Measurements from ENCODE around the gene NEMP2.

NEMP2 gene

GRCh38 chr2:190554357-190555006, 20.0 kb upstream of the NEMP2 start:
- DNase-seq: no peak

GRCh38 chr2:190553254-190553653, 18.7 kb upstream of the NEMP2 start:
- peak; percentile 24 for DNase-seq

GRCh38 chr2:190551928-190552327, 17.4 kb upstream of the NEMP2 start:
- DNase-seq: no peak

- DNase-seq: no peak
Observed at GRCh38 chr2:190550137-190550536, 15.6 kb upstream of the NEMP2 start.

GRCh38 chr2:190547886-190548285, 13.4 kb upstream of the NEMP2 start:
- no peak for DNase-seq

- DNase-seq: no peak
Observed at GRCh38 chr2:190546734-190547133, 12.2 kb upstream of the NEMP2 start.

- no peak for DNase-seq
Observed at GRCh38 chr2:190545555-190546385, 11.2 kb upstream of the NEMP2 start.

- DNase-seq: no peak
Observed at GRCh38 chr2:190545093-190545492, 10.6 kb upstream of the NEMP2 start.

GRCh38 chr2:190540048-190540447, 5.5 kb upstream of the NEMP2 start:
- DNase-seq: no peak

GRCh38 chr2:190538201-190538600, 3.7 kb upstream of the NEMP2 start:
- DNase-seq: no peak

- no peak for DNase-seq
Observed at GRCh38 chr2:190537765-190538164, 3.2 kb upstream of the NEMP2 start.

GRCh38 chr2:190535586-190535985, 1.1 kb upstream of the NEMP2 start:
- no peak for DNase-seq

- DNase-seq: no peak
Observed at GRCh38 chr2:190535121-190535439, 558 bp upstream of the NEMP2 start.

- DNase-seq: no peak
Observed at GRCh38 chr2:190533968-190534309, 583 bp downstream of the NEMP2 start.

- no peak for DNase-seq
Observed at GRCh38 chr2:190533175-190533967, 1.2 kb downstream of the NEMP2 start.

GRCh38 chr2:190532581-190532980, 1.9 kb downstream of the NEMP2 start:
- no peak for DNase-seq

GRCh38 chr2:190530248-190530900, 4.1 kb downstream of the NEMP2 start:
- no peak for DNase-seq

GRCh38 chr2:190529486-190530247, 4.9 kb downstream of the NEMP2 start:
- DNase-seq: no peak

- DNase-seq: no peak
Observed at GRCh38 chr2:190528521-190529001, 6.0 kb downstream of the NEMP2 start.

- DNase-seq: no peak
Observed at GRCh38 chr2:190527918-190528317, 6.6 kb downstream of the NEMP2 start.

- no peak for DNase-seq
Observed at GRCh38 chr2:190527214-190527613, 7.3 kb downstream of the NEMP2 start.

GRCh38 chr2:190526105-190526750, 8.3 kb downstream of the NEMP2 start:
- no peak for DNase-seq

Data from NCI-H2171 (cell line).